HG03558 (cell line): ENCODE results near the gene ENO4.

Experiments
- ATAC-seq: cut with Tn5 transposase; IDR thresholded peaks from one replicate; pipeline ENCODE4 v1.9.1; 2021; ENCODE audit warnings: moderate number of reproducible peaks; ENCODE audit not compliant: unreplicated experiment; ENCODE audit errors: extremely low read depth

Gene ENO4

GRCh38 chr10:116866987-116867595 is 17.8 kb downstream of the ENO4 start:
- no peak for ATAC-seq

- no peak for ATAC-seq
Measured at GRCh38 chr10:116868198-116868676, 18.9 kb downstream of the ENO4 start.

- no peak for ATAC-seq
Measured at GRCh38 chr10:116868722-116869121, 19.4 kb downstream of the ENO4 start.

- ATAC-seq, result no peak
Measured at GRCh38 chr10:116870949-116871348, 21.6 kb downstream of the ENO4 start.

- ATAC-seq, result no peak
Measured at GRCh38 chr10:116873134-116873533, 23.8 kb downstream of the ENO4 start.

GRCh38 chr10:116875897-116876296 is 26.6 kb downstream of the ENO4 start:
- no peak for ATAC-seq

GRCh38 chr10:116877391-116877790 is 28.1 kb downstream of the ENO4 start:
- ATAC-seq, result no peak

GRCh38 chr10:116878123-116878522 is 28.8 kb downstream of the ENO4 start:
- no peak for ATAC-seq

- ATAC-seq, result no peak
Measured at GRCh38 chr10:116879817-116880216, 30.5 kb downstream of the ENO4 start.

GRCh38 chr10:116880716-116881482 is 31.6 kb downstream of the ENO4 start:
- ATAC-seq, result no peak

- no peak for ATAC-seq
Measured at GRCh38 chr10:116882639-116883038, 33.3 kb downstream of the ENO4 start.

- ATAC-seq, result no peak
Measured at GRCh38 chr10:116886772-116887171, 37.5 kb downstream of the ENO4 start.

GRCh38 chr10:116888380-116889055 is 39.2 kb downstream of the ENO4 start:
- ATAC-seq, result no peak

GRCh38 chr10:116889066-116889465 is 39.8 kb downstream of the ENO4 start:
- ATAC-seq, result no peak

GRCh38 chr10:116891208-116891607 is 41.9 kb downstream of the ENO4 start:
- ATAC-seq, result no peak

- ATAC-seq, result no peak
Measured at GRCh38 chr10:116892907-116893685, 43.8 kb downstream of the ENO4 start.

GRCh38 chr10:116893686-116894037 is 44.4 kb downstream of the ENO4 start:
- no peak for ATAC-seq

- ATAC-seq, result no peak
Measured at GRCh38 chr10:116899626-116900025, 50.3 kb downstream of the ENO4 start.

GRCh38 chr10:116905845-116906210 is 56.5 kb downstream of the ENO4 start:
- ATAC-seq, result no peak

GRCh38 chr10:116907245-116907987 is 58.1 kb downstream of the ENO4 start:
- ATAC-seq, result no peak
